ENCODE measurements around the gene TLE6.

The TLE6 gene

DNA sequence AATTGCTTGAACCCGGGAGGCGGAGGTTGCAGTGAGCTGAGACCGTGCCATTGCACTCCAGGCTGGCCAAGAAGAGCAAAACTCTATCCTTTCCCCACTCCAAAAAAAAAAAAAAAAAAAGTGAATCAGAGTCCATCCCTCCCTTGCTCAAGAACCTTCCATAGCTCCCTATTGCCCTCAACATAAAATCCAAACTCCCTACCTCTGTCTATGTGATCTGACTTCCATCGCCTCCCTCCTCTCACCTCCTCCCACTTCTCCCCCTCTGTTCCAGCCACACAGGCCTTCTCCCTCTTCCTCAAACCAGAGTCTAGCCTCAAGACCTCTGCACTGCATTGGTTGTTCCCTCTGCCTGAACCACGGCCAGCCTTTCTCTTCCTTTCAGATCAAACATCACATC lies 61.8 kb downstream of the TLE6 start:
- no peak overlapping the region for H3K9ac ChIP-seq (ENCODE audit: low read length)
- no peak overlapping the region for H2BK12ac ChIP-seq (ENCODE audit: low read length)
- no peaks in the 10 kb centered on the region for H3K79me2 ChIP-seq (ENCODE audit: control insufficient read depth, insufficient read depth, low read length, poor library complexity)
- no peak overlapping the region for H2BK120ac ChIP-seq (ENCODE audit: insufficient read depth, low read length, poor library complexity)
- no peak overlapping the region for H3K23ac ChIP-seq (ENCODE audit: low read length)
- no peaks in the 10 kb centered on the region for H3K9me3 ChIP-seq (ENCODE audit: insufficient read depth, low read depth, low read length)
- H3K27ac ChIP-seq (ENCODE audit: low read depth, low read length), result no peak overlapping the region
- H3K4me1 ChIP-seq (ENCODE audit: control insufficient read depth in 1 of 2, insufficient read depth in 2 of 2, low read length in 2 of 2), result peaks cover 15% of the 10 kb centered on the region in 2 experiments
- WGBS (ENCODE audit: extremely low coverage, insufficient coverage, insufficient read length), result no CpG with 5 or more reads among the region's 5 CpGs
- DNase-seq, result no peak
- no peak overlapping the region for H2BK5ac ChIP-seq (ENCODE audit: low read depth, low read length, poor library complexity)
- no peak overlapping the region for H3K4me2 ChIP-seq (ENCODE audit: low read length)
- H3K27me3 ChIP-seq (ENCODE audit: insufficient read depth, low read length), result peaks cover 12% of the 10 kb centered on the region
- no peak overlapping the region for H4K8ac ChIP-seq (ENCODE audit: low read depth, low read length)
- H3K79me1 ChIP-seq (ENCODE audit: low read length), result peaks cover 12% of the 10 kb centered on the region
- H4K12ac ChIP-seq (ENCODE audit: low read depth, low read length), result no peak overlapping the region
- H3K4ac ChIP-seq (ENCODE audit: low read depth, low read length), result no peak overlapping the region
- H3K4me3 ChIP-seq (ENCODE audit: low read depth, low read length), result no peak overlapping the region
- no peak overlapping the region for H3K18ac ChIP-seq (ENCODE audit: low read length)
- no peak overlapping the region for H2AK5ac ChIP-seq (ENCODE audit: low read length)
- no peaks in the 10 kb centered on the region for H3K36me3 ChIP-seq (ENCODE audit: control insufficient read depth in 1 of 2, insufficient read depth in 2 of 2, low read length in 2 of 2)
- no peak overlapping the region for H3K14ac ChIP-seq (ENCODE audit: low read length)
- H2AFZ ChIP-seq (ENCODE audit: insufficient read depth, low read length, poor library complexity), result no peak overlapping the region
- no peak overlapping the region for H4K91ac ChIP-seq (ENCODE audit: low read depth, low read length)

DNA sequence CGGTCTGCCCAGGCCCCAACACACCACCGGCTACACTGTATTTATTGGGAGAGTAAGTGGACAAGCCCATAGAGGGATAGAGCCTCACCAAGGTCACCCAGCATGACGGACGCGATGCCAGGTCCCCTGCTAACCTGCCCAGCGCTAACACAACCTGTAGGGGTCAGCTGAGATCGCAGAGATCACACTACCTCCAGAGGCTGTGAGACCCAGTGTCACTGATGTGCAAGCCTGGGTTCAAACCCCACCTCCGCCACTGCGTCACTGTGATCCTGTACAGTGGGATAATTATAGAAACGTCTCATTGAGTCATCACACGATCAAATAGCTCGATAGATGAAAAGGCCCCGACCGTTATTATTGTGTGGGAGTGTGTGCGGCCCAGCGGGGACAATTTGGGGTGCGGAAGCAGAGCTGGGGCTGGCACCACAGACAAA lies 62.3 kb downstream of the TLE6 start:
- Histone ChIP-seq H3K27ac (ENCODE audit: low read depth, low read length) (no peak overlapping the region), H2BK120ac (ENCODE audit: insufficient read depth, low read length, poor library complexity) (no peak overlapping the region), H2BK12ac (ENCODE audit: low read length) (no peak overlapping the region), H3K79me1 (ENCODE audit: low read length) (peaks cover 11% of the 10 kb centered on the region), H3K4me1 (ENCODE audit: control insufficient read depth in 1 of 2, insufficient read depth in 2 of 2, low read length in 2 of 2) (peaks cover 10% of the 10 kb centered on the region in 2 experiments), H2AFZ (ENCODE audit: insufficient read depth, low read length, poor library complexity) (no peak overlapping the region), H3K18ac (ENCODE audit: low read length) (no peak overlapping the region), H3K4me2 (ENCODE audit: low read length) (no peak overlapping the region), H3K14ac (ENCODE audit: low read length) (no peak overlapping the region), H3K4me3 (ENCODE audit: low read depth, low read length) (no peak overlapping the region), H3K36me3 (ENCODE audit: control insufficient read depth in 1 of 2, insufficient read depth in 2 of 2, low read length in 2 of 2) (no peaks in the 10 kb centered on the region), H3K23ac (ENCODE audit: low read length) (no peak overlapping the region), H4K8ac (ENCODE audit: low read depth, low read length) (no peak overlapping the region), H3K4ac (ENCODE audit: low read depth, low read length) (no peak overlapping the region), H3K9me3 (ENCODE audit: insufficient read depth, low read depth, low read length) (no peaks in the 10 kb centered on the region), H3K27me3 (ENCODE audit: insufficient read depth, low read length) (peaks cover 12% of the 10 kb centered on the region), H2BK5ac (ENCODE audit: low read depth, low read length, poor library complexity) (no peak overlapping the region), H4K91ac (ENCODE audit: low read depth, low read length) (no peak overlapping the region), H2AK5ac (ENCODE audit: low read length) (no peak overlapping the region), H4K12ac (ENCODE audit: low read depth, low read length) (no peak overlapping the region), H3K79me2 (ENCODE audit: control insufficient read depth, insufficient read depth, low read length, poor library complexity) (no peaks in the 10 kb centered on the region), H3K9ac (ENCODE audit: low read length) (no peak overlapping the region)
- no peak for DNase-seq
- no CpG with 5 or more reads among the region's 17 CpGs for WGBS (ENCODE audit: extremely low coverage, insufficient coverage, insufficient read length)

GRCh38 chr19:3041327-3041726 lies 64.0 kb downstream of the TLE6 start:
- H3K9ac ChIP-seq (ENCODE audit: low read length), result no peak overlapping the region
- H3K4me1 ChIP-seq (ENCODE audit: control insufficient read depth in 1 of 2, insufficient read depth in 2 of 2, low read length in 2 of 2), result peaks cover 3% of the 10 kb centered on the region in 2 experiments
- no peak overlapping the region for H2BK120ac ChIP-seq (ENCODE audit: insufficient read depth, low read length, poor library complexity)
- DNase-seq, result no peak
- H3K36me3 ChIP-seq (ENCODE audit: control insufficient read depth in 1 of 2, insufficient read depth in 2 of 2, low read length in 2 of 2), result no peaks in the 10 kb centered on the region
- H4K12ac ChIP-seq (ENCODE audit: low read depth, low read length), result no peak overlapping the region
- H3K4me2 ChIP-seq (ENCODE audit: low read length), result no peak overlapping the region
- peaks cover 2% of the 10 kb centered on the region for H3K9me3 ChIP-seq (ENCODE audit: insufficient read depth, low read depth, low read length)
- H3K18ac ChIP-seq (ENCODE audit: low read length), result no peak overlapping the region
- H2BK12ac ChIP-seq (ENCODE audit: low read length), result no peak overlapping the region
- H3K79me1 ChIP-seq (ENCODE audit: low read length), result peaks cover 3% of the 10 kb centered on the region
- WGBS (ENCODE audit: extremely low coverage, insufficient coverage, insufficient read length), result no CpG with 5 or more reads among the region's 12 CpGs
- no peak overlapping the region for H3K4ac ChIP-seq (ENCODE audit: low read depth, low read length)
- H4K8ac ChIP-seq (ENCODE audit: low read depth, low read length), result no peak overlapping the region
- no peak overlapping the region for H2AFZ ChIP-seq (ENCODE audit: insufficient read depth, low read length, poor library complexity)
- H3K27ac ChIP-seq (ENCODE audit: low read depth, low read length), result no peak overlapping the region
- H3K23ac ChIP-seq (ENCODE audit: low read length), result no peak overlapping the region
- no peak overlapping the region for H4K91ac ChIP-seq (ENCODE audit: low read depth, low read length)
- H3K4me3 ChIP-seq (ENCODE audit: low read depth, low read length), result no peak overlapping the region
- no peak overlapping the region for H2AK5ac ChIP-seq (ENCODE audit: low read length)
- no peak overlapping the region for H3K14ac ChIP-seq (ENCODE audit: low read length)
- no peak overlapping the region for H2BK5ac ChIP-seq (ENCODE audit: low read depth, low read length, poor library complexity)
- H3K79me2 ChIP-seq (ENCODE audit: control insufficient read depth, insufficient read depth, low read length, poor library complexity), result no peaks in the 10 kb centered on the region
- H3K27me3 ChIP-seq (ENCODE audit: insufficient read depth, low read length), result peaks cover 19% of the 10 kb centered on the region

- no peaks in the 10 kb centered on the region for H3K4me1 ChIP-seq (ENCODE audit: control insufficient read depth in 1 of 2, insufficient read depth in 2 of 2, low read length in 2 of 2)
- H2BK120ac ChIP-seq (ENCODE audit: insufficient read depth, low read length, poor library complexity), result no peak overlapping the region
- H3K4me3 ChIP-seq (ENCODE audit: low read depth, low read length), result no peak overlapping the region
- no peaks in the 10 kb centered on the region for H3K79me1 ChIP-seq (ENCODE audit: low read length)
- H3K9ac ChIP-seq (ENCODE audit: low read length), result no peak overlapping the region
- H4K8ac ChIP-seq (ENCODE audit: low read depth, low read length), result no peak overlapping the region
- H4K91ac ChIP-seq (ENCODE audit: low read depth, low read length), result no peak overlapping the region
- no peak overlapping the region for H3K14ac ChIP-seq (ENCODE audit: low read length)
- DNase-seq, result no peak
- no peak overlapping the region for H2BK12ac ChIP-seq (ENCODE audit: low read length)
- WGBS (ENCODE audit: extremely low coverage, insufficient coverage, insufficient read length), result no CpG with 5 or more reads among the region's 40 CpGs
- H3K36me3 ChIP-seq (ENCODE audit: control insufficient read depth in 1 of 2, insufficient read depth in 2 of 2, low read length in 2 of 2), result no peaks in the 10 kb centered on the region
- peaks cover 22% of the 10 kb centered on the region for H3K27me3 ChIP-seq (ENCODE audit: insufficient read depth, low read length)
- H2BK5ac ChIP-seq (ENCODE audit: low read depth, low read length, poor library complexity), result no peak overlapping the region
- no peaks in the 10 kb centered on the region for H3K79me2 ChIP-seq (ENCODE audit: control insufficient read depth, insufficient read depth, low read length, poor library complexity)
- H3K27ac ChIP-seq (ENCODE audit: low read depth, low read length), result no peak overlapping the region
- no peak overlapping the region for H2AK5ac ChIP-seq (ENCODE audit: low read length)
- H4K12ac ChIP-seq (ENCODE audit: low read depth, low read length), result no peak overlapping the region
- H3K23ac ChIP-seq (ENCODE audit: low read length), result no peak overlapping the region
- H3K9me3 ChIP-seq (ENCODE audit: insufficient read depth, low read depth, low read length), result peaks cover 4% of the 10 kb centered on the region
- H3K18ac ChIP-seq (ENCODE audit: low read length), result no peak overlapping the region
- no peak overlapping the region for H3K4ac ChIP-seq (ENCODE audit: low read depth, low read length)
- H3K4me2 ChIP-seq (ENCODE audit: low read length), result no peak overlapping the region
- H2AFZ ChIP-seq (ENCODE audit: insufficient read depth, low read length, poor library complexity), result no peak overlapping the region
These were observed 64.6 kb downstream of the TLE6 start for GRCh38 chr19:3041761-3042620.

Data from trophoblast cell (in vitro differentiated cells and primary cell).